GM19324 (cell line): ENCODE data around the gene LIMK2.
"Not testable (repeated sequence)": the region's sequence is repeated elsewhere in the genome, so short reads cannot be mapped to it uniquely, and the experiment has no call there.

Experiments used
- ATAC-seq: cut with Tn5 transposase; IDR thresholded peaks from one replicate; pipeline ENCODE4 v1.9.1; 2021; ENCODE audit warnings: mild to moderate bottlenecking, moderate library complexity; ENCODE audit not compliant: unreplicated experiment, low FRiP score

Gene LIMK2

DNA sequence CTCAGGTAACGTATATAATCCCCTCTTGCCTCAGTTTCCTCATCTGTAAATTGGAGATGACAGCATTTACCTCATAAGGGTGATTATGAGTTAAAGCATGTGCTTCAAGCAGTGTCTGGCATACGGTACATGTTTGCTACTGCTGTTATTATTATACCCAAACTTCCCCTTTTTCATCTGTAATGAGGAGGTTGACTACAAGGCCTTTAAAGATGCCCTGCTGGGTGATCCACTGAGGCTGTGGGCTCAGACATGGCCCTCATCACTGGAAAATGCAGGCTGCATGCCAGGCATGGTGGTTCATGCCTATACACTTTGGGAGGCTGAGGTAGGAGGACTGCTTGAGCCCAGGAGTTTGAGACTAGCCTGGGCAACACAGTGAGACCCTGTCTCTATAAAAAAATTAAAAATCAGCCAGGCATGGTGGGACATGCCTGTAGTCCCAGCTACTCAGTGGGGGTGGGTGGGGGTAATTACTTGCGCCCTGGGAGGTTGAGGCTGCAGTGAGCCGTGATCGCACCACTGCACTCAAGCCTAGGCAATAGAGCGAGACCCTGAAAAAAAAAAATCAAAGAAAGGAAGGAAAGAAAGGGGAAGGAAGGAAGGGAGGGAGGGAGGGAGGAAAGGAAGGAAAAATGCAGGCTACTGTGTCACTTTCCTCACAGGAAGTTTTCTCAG, 75.9 kb downstream of the LIMK2 start:
- no peak for ATAC-seq

DNA sequence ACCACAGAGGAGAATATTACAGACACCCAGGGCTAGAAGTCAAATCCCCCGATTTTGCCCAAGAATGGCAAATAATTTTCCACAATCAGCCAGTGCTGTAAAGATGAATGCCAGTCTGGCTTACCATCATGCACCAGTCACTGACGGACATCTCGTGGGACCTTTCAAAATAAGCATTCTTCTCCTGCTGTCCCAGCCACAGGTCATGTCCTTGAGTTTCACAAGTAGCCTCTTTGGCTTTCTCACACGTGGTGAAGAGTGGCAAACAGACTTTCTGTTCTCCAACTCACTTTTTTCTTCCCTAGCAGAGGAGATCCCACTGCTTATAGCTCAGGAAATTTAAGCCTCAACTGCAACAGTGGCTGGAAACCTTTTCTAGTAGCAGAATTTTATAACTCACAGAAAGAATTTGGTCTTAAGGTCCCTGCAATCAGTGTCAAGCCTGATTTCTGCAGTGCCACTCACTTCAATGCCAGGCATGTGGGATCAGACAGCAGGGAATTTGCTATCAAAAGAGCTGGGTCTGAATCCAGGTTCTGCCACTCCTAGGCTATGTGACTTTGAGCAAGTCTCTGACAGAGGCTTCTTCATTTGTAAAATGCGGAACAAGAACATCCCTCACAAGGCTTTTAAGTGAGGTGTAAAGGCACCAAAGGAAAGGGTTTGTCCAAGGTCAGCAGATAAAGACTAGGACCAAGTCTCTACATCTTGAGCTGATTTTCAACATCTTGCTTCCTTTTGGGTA, 76.6 kb downstream of the LIMK2 start:
- no peak for ATAC-seq

DNA sequence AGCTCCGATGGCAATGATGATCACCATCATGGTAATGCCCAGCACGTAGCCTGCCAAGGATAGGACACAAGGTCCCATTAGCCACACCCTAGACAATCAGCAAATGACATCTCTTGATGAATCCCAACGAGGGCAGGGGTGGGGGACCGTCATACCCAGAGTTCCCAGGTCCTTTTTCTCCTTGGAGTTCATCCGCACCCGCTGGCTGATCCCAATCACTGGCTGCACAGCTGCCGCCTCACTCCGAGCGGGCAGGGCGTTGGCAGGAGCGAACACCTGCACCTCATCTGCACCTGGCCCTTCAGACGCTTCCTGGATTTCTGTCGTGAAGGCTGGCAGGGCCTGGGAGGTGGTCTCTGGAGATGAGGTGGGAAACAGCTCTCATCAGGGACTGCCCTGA, 77.2 kb downstream of the LIMK2 start:
- no peak for ATAC-seq

DNA sequence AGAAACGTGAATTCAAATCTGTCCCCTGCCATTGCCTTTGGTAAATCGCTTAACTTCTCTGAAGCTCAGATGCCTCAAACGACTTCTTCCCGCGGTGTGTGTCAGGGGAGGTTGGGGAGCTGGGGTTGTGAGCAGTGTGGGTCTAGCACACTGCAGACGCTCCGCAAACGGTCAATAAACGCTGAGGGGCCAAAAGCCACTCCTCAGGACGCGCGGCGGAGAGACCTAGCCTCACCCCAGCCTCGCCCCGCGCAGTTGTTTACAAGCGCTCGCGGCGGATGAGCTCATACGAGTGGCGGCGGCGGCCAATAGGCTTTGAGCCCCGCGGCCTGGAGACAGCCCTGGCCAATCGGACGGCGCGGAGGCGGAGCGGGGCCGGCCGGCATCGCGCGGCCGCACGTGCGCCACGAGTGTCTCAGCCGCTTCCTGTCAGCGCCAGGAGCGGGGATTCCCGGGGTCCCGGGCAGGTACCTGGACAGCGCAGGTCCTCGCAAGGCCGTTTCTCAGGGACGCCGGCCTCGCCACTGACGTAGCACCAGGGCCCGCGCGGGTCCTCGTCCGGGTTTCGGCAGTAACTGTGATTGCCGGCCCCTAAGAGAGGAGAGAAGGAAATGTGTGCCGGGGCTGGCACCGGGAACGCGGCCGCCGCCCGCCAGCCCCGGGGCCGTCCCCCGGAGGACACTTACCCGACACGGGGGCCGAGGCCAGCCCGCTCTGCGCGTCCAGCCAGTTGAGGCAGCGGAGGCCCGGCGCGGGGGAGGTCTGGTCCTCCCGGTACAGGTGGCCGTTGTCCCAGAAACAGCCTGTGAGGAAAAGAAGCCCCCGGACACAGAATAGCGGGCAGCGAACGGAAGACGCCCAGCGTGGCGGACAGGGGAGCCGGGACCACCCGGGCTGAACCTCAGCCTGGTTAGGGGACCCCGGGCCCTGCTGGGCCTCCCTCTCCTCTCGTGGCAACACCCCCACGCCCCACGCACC, 78.7 kb downstream of the LIMK2 start:
- ATAC-seq, result peak; percentile 91

DNA sequence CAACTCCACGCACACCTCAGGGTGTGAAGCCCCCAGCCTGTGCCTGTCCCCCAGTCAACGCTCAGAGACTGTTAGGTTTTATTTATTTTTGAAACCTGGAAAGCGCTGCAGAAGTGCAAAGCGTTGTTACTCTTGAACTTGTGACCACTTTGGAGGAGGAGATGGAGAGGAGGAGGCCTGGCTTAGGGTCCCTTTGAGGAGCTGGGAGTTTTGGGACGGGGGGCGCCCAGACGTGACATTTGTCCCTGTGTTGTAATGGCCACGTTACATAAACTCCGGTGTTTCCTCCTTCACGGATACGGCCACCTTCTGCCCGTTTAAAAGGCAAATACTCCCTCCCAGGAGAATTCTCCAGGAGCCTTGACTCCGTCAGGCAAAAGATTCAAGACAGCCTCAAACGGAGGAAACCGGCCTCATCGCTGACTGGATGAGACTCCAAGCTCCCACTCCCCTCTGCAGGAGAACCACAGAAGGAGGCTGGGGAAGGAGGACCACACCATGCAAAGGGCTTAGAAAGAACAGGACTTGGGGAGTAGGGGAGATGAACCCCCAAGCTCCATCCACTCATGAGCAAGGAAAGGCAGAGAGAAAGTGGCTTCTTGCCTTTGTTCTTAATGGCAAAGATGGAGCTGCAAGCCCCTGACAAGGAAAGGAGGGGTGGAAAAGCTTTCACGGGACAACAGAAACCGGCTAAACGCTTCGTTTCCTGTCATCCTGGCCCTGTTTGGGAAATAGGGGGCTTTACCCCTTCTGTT, 79.6 kb downstream of the LIMK2 start:
- no peak for ATAC-seq

DNA sequence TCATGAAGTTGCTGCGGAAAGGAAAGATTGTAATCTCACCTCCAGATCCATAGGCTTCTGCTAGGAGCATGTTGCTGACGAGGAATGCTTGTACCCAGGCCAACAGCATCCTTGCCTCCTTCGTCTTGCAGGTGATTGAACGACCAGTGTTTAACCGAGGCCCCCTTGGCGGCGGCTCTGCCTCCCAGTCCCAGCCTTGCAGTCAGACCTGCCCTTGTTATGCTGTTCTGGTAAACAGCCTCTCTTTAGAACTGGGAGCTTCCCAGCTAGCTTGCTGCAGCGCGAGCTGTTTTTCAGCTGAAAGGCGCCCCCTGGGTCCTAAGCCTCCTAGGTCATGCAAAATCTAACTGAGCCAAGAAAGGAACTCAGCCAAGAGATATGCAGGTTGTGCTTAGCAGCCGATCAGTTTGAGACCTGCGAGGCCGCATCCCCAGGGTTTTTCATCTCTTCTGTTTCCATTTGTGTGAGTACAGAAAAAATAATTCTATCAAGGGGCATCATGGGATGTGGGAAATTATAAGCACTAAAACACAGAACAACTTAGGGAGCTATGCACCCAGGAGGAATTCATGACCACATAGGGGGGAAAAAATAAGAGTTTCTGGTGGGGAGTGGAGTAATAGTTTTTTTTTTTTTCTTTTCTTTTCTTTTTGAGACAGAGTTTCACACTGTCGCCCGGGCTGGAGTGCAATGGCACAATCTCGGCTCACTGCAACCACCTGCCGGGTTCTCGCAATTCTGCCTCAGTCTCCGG, 80.3 kb downstream of the LIMK2 start, which contains the start of gene PIK3IP1:
Gene PIK3IP1 (minus strand): TSS at position 253 of the 754 bp plus-strand sequence. CDS start 144 bp downstream, at position 109.
- no peak for ATAC-seq

DNA sequence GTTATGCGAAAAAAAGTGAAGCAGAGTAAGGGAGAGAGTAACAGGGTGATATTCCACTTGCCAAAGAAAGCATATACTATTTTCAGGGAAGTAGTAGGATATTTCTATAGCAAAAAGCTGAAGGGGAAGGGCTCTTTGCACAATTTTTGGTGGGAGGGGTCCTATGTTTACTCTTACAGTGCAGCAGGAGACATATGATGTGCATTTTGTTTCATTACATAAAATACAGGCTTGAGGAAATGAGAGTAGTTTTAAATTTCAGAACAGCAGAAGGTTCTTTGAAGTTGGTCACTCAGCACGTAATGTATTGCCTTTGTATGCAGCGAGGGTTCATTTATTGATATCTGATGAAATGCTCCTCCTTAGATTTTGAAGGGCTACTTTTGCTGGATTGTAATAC, 83.3 kb downstream of the LIMK2 start:
- no peak for ATAC-seq

DNA sequence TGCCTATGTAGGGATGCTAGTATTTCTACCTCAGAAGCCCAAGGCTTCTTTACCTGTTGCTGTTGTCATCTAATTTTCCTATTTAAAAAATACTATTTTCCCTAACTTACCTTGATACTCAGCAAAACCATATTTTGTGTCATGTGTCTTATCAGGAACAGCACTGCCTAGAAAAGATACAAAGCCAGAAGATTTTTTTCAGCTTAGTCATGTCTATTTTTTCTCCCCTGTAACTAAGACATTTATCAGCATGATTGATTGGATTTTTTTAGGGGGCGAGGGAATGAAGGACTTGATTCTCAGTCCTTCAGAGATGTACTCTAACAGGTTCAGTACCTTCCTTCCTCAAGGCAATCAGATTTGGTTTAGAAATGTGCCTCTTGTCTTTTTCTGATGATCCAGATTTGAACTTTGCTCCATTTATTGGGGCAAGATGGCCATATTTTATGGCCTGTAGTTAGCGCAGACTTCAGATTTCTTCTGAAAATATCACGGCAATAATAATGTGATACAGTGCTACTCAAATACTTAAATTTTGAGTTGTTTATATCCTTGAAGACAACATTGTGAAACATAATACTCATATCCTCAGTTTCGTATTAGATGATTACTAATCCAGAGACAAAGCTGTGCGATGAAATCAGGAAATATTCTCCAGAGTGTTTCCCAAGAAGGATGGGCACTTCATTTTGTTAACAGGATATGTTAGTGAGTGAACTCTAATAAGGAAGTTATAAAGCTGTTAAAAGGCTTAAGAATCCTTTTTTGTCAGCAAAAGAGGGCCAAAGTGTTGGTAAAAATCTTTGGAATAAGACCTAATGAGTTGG, 83.9 kb downstream of the LIMK2 start:
- no peak for ATAC-seq

DNA sequence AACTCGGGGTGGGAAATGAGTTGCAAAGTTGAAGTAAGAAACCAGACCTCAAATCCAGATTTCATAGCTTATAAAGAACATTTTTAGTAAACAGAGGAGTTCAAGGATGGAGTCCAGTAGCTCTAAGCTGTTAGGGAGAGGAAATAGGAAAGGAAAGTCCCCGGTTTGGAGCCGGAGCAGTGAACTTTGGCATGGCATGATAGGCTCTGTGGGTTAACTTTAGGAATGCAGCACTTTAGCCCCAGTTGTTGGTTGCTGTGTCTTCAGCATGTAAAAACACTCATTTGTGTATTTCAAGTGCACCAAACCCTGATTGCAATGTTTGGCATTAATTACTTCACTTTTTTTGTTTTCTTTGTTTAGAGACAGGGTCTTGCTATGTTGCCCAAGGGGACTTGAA, 88.8 kb downstream of the LIMK2 start:
- ATAC-seq, result no peak

DNA sequence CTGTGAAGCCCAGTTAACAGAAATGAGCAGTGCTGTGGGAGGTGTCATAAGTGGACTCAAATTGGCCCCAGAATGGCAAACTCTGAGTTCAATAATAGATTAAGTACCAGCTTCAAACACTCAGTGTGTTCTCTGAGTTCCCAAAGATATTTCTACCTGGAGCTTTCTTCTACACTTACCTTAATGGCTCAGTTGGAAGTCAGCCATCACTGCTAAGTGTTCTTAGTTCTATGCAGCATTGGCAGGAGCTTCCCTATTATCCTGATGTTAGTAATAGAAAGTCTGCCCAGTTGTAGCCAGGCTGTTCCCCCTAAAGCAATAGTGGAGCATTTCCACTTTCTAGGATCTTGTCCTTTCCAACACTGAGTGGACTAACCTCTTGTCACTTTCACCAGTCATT, 89.9 kb downstream of the LIMK2 start:
- ATAC-seq, result no peak

DNA sequence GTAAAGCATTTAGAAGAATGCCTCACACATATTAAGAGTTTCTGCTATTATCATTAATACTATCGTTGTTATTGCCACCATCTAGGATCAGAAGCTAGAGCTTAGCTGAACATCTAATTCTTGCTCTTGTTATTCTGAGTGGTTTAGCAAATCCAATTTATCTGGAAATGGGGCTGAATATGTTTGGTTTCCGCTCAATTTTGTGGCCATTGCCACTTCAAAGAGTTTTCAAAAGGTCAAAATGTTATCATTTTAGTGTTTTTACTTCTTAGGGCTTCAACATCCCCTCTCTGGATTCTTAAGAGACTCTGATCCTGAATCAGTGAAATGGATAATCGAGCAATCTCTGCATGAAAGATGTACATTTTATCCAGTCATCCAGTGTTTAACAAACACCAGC, 90.4 kb downstream of the LIMK2 start:
- ATAC-seq, result no peak

DNA sequence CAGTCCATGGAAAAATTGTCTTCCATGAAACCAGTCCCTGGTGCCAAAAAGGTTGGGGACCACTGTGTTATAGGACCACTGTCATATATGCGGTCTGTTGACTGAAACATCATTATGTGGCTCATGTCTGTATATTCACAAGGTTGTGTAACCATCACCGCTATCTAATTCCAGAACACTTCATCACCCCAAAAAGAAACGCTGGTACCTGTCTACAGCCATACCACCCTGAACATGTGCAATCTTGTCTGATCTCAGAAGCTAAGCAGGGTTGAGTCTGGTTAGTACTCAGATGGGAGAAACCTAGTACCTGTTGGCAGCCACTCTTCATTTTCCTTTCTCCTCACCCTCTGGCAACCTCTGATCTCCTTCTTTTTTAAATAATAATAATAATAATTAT, 93.1 kb downstream of the LIMK2 start:
- ATAC-seq, result no peak

DNA sequence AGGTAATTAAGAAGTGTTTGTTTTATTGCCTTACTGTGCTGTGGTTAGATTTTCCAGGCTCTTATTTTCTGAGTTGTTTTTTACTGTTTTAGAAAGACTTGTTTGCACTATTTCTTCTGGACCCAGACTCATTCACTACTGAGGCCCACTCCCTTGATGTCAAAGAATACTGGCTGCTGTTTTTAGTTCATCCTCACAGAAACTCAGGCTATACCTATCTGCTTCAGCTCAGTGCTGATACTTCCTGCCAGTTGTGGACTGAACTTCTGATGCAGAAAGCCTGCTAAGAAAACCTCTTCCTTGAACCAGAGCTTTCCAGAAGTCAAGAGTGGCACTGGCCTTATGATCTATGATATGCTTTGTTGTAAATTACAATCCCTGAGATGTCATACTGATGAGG, 96.1 kb downstream of the LIMK2 start:
- no peak for ATAC-seq

DNA sequence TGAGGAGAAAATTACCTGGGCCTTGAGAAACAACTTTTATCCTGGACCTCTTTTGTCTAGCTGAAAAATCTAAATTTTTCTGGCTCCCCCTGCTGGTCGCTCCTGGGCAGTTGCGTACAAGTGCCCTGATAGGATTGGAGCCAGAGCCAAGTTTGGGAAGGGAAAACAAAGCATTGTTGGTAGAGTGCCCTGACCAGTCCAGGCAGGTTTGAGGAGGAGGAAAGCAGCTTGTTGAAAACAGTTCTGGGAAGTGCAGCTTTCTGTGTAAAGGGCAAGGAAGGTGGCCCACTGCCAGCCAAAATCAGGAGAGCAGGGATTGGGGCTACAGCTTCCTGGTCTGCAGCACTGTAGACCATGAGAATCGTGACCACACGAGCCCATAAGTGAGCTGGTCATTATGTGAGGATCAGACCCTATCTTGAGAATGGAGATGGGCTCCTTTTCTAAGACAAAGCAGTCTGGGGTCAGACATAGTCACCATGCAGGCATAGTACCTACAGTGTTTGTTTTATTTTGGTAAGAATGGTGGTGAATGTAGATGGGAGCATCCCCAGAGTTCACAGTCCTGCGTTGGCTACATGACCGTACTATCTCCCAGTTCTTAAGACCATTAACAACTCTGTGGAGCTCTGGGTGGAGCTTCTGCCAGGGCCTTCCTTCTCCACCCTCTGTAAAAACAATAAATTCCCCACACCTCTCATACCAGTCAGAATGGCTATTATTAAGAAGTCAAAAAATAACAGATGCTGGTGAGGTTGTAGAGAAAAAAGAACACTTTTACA, 101.5 kb downstream of the LIMK2 start:
- no peak for ATAC-seq

DNA sequence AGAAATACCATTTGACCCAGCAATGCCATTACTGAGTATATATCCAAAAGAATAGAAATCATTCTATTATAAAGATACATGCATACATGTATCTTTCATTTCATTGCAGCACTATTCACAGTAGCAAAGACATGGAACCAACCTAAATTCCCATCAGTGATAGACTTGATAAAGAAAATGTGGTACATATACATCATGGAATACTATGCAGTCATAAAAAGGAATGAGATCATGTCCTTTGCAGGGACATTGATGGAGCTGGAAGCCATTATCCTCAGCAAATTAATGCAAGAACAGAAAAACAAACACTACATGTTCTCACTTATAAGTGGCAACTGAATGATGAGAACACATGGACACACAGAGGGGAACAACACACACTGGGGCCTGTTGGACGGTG, 102.1 kb downstream of the LIMK2 start:
- ATAC-seq, result not testable (repeated sequence)

DNA sequence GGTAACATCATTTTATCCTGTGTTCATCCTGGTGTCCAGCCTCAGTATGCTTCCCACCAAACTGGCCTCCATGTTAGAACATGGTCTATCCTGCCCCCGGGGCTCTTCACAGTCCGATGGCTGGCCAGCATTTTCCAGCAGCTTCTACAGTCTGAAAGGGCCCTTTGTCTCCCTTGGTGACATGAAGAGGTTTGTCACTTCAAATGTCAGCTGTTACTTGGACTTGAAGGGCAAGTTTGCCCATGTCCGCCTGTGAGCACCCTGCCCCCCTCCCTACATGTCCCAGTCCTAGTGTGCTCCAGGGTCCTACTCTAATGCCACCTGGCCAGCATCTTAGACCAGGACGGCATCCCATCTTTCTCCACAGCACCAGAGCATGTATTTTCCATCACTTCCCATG, 109.3 kb downstream of the LIMK2 start:
- ATAC-seq, result no peak

DNA sequence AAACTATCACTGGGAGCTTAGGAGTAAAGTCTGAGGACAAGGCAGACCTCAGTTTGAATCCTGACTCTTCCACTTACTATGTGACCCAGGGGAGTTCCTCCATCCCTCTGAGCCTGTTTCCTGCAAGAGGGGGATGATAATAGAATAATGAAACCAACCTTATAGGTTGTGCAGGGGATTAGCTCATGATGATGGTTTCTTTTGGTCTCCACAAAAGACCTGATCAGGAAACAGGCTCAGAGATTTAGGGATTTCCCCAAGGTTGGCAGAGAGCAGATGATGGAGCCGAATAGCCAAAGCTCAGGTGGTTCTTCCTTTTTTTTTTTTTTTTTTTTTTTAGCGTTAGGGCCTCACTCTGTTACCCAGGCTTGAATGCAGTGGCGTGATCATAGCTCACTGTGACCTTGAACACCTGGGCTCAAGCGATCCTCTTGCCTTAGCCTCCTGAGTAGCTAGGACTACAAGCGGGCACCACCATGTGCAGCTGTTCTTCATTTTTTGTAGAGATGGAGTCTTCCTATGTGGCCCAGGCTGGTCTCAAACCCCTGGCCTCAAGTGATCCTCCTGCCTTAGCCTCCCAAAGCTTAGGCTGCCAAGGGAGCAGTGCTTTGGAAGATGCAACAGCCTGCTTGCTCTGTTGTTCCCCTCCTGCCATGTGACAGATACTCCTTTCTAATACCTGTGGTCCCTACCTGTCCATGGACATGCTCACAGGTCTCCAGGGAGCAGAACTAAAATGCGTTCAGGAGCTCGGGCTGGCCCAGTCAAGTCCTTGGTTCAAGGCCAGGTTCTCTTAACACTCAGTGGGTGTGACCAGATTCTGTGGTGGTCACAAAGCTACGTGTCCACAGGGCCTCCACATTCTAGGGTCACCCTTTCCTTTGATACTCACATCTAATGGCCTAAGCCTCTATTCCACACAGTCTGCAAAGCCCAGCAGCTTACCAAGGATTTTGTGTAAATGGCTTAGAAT, 111.8 kb downstream of the LIMK2 start:
- ATAC-seq, result no peak
